Hepatocyte (in vitro differentiated cells): ENCODE results near the gene ACOXL.

Experiments
- EZH2 ChIP-seq: fragments of 200-600 bp; sonication (generic); IDR thresholded peaks from 2 replicates; pipeline ENCODE4 v1.6.1; 2016; ENCODE audit warnings: antibody characterized with exemption, mild to moderate bottlenecking, borderline replicate concordance
- EZH2phosphoT487 ChIP-seq: fragments of 200-600 bp; sonication (generic); IDR thresholded peaks from one replicate; pipeline ENCODE4 v1.6.1; 2018; ENCODE audit warnings: antibody characterized with exemption, mild to moderate bottlenecking, low read depth, moderate library complexity; ENCODE audit not compliant: unreplicated experiment, severe bottlenecking
- TF ChIP-seq, protein P1 (sequence below): fragments of 200-600 bp; sonication (generic); IDR thresholded peaks from 2 replicates; pipeline ENCODE4 v1.5.1; 2016; ENCODE audit warnings: antibody characterized with exemption, mild to moderate bottlenecking; ENCODE audit not compliant: poor library complexity

DNA sequence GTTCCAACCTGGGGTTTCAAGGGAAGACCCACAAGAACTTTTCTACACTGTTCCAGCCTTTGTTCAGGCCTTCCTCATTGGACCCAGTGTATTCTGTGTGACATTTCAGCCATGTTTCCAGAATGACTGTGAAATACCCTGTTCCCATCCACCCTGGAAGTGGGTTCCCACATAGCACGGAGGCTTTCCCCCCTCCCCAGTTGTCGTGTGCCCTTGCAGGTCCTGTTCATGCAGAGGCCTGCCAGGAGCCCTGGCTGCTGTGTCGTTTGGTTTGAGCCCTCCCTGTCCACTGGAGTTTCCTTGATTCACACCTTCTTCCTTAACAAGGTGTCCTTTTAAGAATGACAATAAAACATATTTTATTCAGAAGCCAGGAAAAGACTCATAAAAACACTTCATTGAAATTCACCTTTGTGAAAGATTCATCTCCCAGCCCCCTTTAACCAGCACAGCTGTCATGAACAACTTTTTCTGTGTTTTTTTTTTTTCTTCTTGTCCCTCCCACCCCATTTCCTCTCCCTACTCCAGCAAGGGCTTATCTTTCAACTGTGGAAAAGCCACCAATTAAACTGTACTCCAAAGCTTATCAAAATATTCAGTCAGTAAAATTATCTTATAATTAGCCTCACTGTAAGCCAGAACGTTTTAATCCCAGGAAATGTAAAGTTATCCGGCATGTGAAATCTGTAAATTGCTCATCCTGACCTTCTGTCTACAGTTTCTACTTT, 106.4 kb downstream of the ACOXL start:
- TF ChIP-seq, protein P1, sequence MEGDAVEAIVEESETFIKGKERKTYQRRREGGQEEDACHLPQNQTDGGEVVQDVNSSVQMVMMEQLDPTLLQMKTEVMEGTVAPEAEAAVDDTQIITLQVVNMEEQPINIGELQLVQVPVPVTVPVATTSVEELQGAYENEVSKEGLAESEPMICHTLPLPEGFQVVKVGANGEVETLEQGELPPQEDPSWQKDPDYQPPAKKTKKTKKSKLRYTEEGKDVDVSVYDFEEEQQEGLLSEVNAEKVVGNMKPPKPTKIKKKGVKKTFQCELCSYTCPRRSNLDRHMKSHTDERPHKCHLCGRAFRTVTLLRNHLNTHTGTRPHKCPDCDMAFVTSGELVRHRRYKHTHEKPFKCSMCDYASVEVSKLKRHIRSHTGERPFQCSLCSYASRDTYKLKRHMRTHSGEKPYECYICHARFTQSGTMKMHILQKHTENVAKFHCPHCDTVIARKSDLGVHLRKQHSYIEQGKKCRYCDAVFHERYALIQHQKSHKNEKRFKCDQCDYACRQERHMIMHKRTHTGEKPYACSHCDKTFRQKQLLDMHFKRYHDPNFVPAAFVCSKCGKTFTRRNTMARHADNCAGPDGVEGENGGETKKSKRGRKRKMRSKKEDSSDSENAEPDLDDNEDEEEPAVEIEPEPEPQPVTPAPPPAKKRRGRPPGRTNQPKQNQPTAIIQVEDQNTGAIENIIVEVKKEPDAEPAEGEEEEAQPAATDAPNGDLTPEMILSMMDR = no peak
- TF ChIP-seq EZH2phosphoT487 = no peak
- no peak for TF ChIP-seq EZH2
